Left lung (tissue), 10 donors: Measurements from ENCODE around the gene TRAPPC10. TPM values are rescaled to one million over a fixed set of nuclear protein-coding genes. Genes with fewer than 3 reads are reported as not detected.

Source experiments
- ATAC-seq: fragments of 200-7000 bp; cut with Tn5 transposase; one replicate; pipeline ENCODE4 v1.9.1; 2020; ENCODE audit warnings: moderate library complexity
- DNase-seq, 4 donors: peaks; one replicate each; pipeline ENCODE4 v3.0.0-alpha.2; 2013 to 2020
- H3K27ac ChIP-seq, 2 donors: fragments of 200-600 bp; sonication (generic) in 1 of 2; one replicate each; pipeline versions ENCODE4 v1.5.0 to v1.8.0; 2020 to 2021
- H3K27me3 ChIP-seq, 2 donors: fragments of 200-600 bp; sonication (generic) in 1 of 2; one replicate each; pipeline versions ENCODE4 v1.5.0 to v1.8.0; 2020 to 2021
- H3K36me3 ChIP-seq, 2 donors: fragments of 200-600 bp; sonication (generic) in 1 of 2; one replicate each; pipeline versions ENCODE4 v1.5.0 to v1.8.0; 2020 to 2021
- H3K4me1 ChIP-seq, 2 donors: fragments of 200-600 bp; one replicate each; pipeline ENCODE4 v1.8.0; 2021
- H3K4me3 ChIP-seq, 2 donors: fragments of 200-600 bp; sonication (generic) in 1 of 2; one replicate each; pipeline versions ENCODE4 v1.5.0 to v1.8.0; 2020 to 2021; ENCODE audit warnings: mild to moderate bottlenecking in 1 of 2
- H3K9me3 ChIP-seq, 2 donors: fragments of 200-600 bp; sonication (generic) in 1 of 2; one replicate each; pipeline versions ENCODE4 v1.5.0 to v1.8.0; 2020 to 2021
- intact Hi-C, 2 donors: fragments of 100-400 bp; cut with DNase I; formaldehyde crosslinking; loops; one replicate each; pipeline versions ENCODE4 v1.11.2 to v1.14.2; 2022
- polyA plus RNA-seq, 6 donors: library from polyadenylated mRNA; unstranded; fragments of 120-200 nt; gene quantifications; one replicate each; pipeline ENCODE4 v1.2.1, GENCODE V29; 2013; ENCODE audit not compliant: insufficient read length in 6 of 6
- total RNA-seq, 2 donors: library from RNA; stranded (reverse); fragmentation: NEBNext Ultra II Directional; extraction: Animal tissue kit (Norgen Biotek cat#: 25700); gene quantifications; one replicate each; pipeline ENCODE4 v1.2.1, GENCODE V29; 2021
- TF ChIP-seq, protein P1 (sequence below), 2 donors: fragments of 200-600 bp; sonication (generic) in 1 of 2; IDR thresholded peaks; one replicate each; pipeline versions ENCODE4 v1.5.0 to v1.8.0; 2021; ENCODE audit warnings: antibody characterized with exemption in 2 of 2
- donor health status: DM: no; HTN: yes; CAD: no.
- donor health status: DM: no; HTN: no; CAD: no.

TRAPPC10 gene
- total and polyA plus RNA-seq, 8 donors: 26.6 to 43.5 (median 29.1) TPM

GRCh38 chr21:44071359-44072104 lies 59.4 kb downstream of the TRAPPC10 start:
- no peak for ATAC-seq
- Histone ChIP-seq H3K27me3 (no peaks in the 10 kb centered on the region), H3K36me3 (peaks cover 0 to 91% of the 10 kb centered on the region in 2 donors), H3K4me3 (no peak overlapping the region), H3K4me1 (no peaks in the 10 kb centered on the region), H3K9me3 (no peaks in the 10 kb centered on the region), H3K27ac (no peak overlapping the region)
- TF ChIP-seq, protein P1, sequence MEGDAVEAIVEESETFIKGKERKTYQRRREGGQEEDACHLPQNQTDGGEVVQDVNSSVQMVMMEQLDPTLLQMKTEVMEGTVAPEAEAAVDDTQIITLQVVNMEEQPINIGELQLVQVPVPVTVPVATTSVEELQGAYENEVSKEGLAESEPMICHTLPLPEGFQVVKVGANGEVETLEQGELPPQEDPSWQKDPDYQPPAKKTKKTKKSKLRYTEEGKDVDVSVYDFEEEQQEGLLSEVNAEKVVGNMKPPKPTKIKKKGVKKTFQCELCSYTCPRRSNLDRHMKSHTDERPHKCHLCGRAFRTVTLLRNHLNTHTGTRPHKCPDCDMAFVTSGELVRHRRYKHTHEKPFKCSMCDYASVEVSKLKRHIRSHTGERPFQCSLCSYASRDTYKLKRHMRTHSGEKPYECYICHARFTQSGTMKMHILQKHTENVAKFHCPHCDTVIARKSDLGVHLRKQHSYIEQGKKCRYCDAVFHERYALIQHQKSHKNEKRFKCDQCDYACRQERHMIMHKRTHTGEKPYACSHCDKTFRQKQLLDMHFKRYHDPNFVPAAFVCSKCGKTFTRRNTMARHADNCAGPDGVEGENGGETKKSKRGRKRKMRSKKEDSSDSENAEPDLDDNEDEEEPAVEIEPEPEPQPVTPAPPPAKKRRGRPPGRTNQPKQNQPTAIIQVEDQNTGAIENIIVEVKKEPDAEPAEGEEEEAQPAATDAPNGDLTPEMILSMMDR (IDR thresholded peaks at IDR 0.05): no peak
- DNase-seq: no peak
- intact Hi-C loops: no loop called here

DNA sequence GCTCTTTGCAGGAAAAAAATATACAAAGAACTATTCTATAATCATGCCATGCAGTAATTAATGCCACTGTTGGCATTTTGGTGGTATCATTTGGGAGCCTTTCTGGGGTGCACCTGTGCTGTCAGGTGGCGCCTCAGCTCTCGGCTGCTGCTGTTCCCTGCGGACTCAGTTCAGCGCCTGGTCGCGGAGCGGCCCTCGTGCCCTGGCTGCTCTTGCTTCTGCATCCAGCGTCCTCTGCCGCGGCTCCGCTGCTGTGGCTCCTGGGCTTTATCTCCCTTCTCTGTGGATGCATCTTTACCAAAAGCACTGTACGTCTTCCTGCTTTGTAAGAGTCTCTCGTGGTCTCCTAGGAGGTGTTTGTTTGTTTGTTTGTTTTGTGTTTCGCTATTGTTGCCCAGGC lies 60.0 kb downstream of the TRAPPC10 start:
- no peak overlapping the region for H3K4me3 ChIP-seq
- TF ChIP-seq, protein P1 (IDR thresholded peaks at IDR 0.05): no peak
- ATAC-seq: no peak
- no peak for DNase-seq
- intact Hi-C loops: no loop called here
- H3K27me3 ChIP-seq: no peaks in the 10 kb centered on the region
- no peaks in the 10 kb centered on the region for H3K4me1 ChIP-seq
- no peaks in the 10 kb centered on the region for H3K9me3 ChIP-seq
- no peak overlapping the region for H3K27ac ChIP-seq
- H3K36me3 ChIP-seq: peaks cover 0 to 91% of the 10 kb centered on the region in 2 donors

GRCh38 chr21:44074315-44074958 lies 62.3 kb downstream of the TRAPPC10 start:
- Histone ChIP-seq H3K27ac (no peak overlapping the region), H3K9me3 (no peaks in the 10 kb centered on the region), H3K27me3 (no peaks in the 10 kb centered on the region), H3K4me1 (no peaks in the 10 kb centered on the region), H3K4me3 (no peak overlapping the region), H3K36me3 (peaks cover 0 to 97% of the 10 kb centered on the region in 2 donors)
- DNase-seq (no peak), ATAC-seq (no peak)
- intact Hi-C loops: no loop called here
- TF ChIP-seq, protein P1 (IDR thresholded peaks at IDR 0.05): no peak

DNA sequence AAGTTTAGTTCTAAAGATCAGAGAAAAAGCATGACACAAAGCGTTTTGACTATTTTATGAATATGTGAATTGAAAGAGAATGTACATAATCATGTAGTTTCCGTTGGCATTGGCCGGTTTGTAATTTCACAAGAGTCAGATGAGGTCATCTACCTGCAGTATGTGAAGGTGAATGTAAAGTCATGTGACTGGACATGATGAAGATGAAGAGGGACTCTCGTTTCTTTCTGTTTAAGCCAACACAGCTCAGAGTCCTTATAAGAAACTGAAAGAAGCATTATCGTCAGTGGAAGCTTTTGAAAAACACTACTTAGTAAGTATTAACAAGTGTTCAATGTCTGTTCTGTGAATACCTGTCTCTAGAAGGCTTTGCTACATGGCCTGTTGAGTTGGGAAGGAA lies 64.2 kb downstream of the TRAPPC10 start:
- H3K4me3 ChIP-seq: no peak overlapping the region
- no peaks in the 10 kb centered on the region for H3K9me3 ChIP-seq
- H3K27me3 ChIP-seq: no peaks in the 10 kb centered on the region
- H3K36me3 ChIP-seq: peaks cover 0 to 97% of the 10 kb centered on the region in 2 donors
- TF ChIP-seq, protein P1 (IDR thresholded peaks at IDR 0.05): no peak
- H3K27ac ChIP-seq: no peak overlapping the region
- intact Hi-C loops: no loop called here
- no peaks in the 10 kb centered on the region for H3K4me1 ChIP-seq
- DNase-seq (no peak), ATAC-seq (no peak)

GRCh38 chr21:44078411-44078981 lies 66.4 kb downstream of the TRAPPC10 start:
- Histone ChIP-seq H3K4me3 (no peak overlapping the region), H3K27me3 (no peaks in the 10 kb centered on the region), H3K36me3 (peaks cover 0 to 99% of the 10 kb centered on the region in 2 donors), H3K27ac (no peak overlapping the region), H3K9me3 (no peaks in the 10 kb centered on the region), H3K4me1 (peaks cover 0 to 7% of the 10 kb centered on the region in 2 donors)
- DNase-seq (no peak), ATAC-seq (no peak)
- intact Hi-C loops: no loop called here
- TF ChIP-seq, protein P1 (IDR thresholded peaks at IDR 0.05): no peak
